Transverse colon (tissue), 4 donors: ENCODE results near the gene BPTF. TPM values are rescaled to one million over a fixed set of nuclear protein-coding genes. Genes with fewer than 3 reads are reported as not detected.

Experiments
- DNase-seq: peaks from one replicate; pipeline ENCODE4 v3.0.0-alpha.2; 2019
- H3K27ac ChIP-seq, 4 donors: fragments of 200-600 bp; sonication (generic); 2 replicates each; pipeline ENCODE4 v1.5.1; 2016 to 2018; ENCODE audit warnings: inconsistent platforms in 4 of 4
- H3K27me3 ChIP-seq: fragments of 200-600 bp; sonication (generic); 2 replicates; pipeline ENCODE4 v1.5.1; 2017; ENCODE audit warnings: inconsistent platforms
- H3K36me3 ChIP-seq, 4 donors: fragments of 200-600 bp; sonication (generic); 2 replicates each; pipeline ENCODE4 v1.5.1; 2017 to 2019; ENCODE audit warnings: inconsistent platforms in 4 of 4
- H3K4me1 ChIP-seq, 4 donors: fragments of 200-600 bp; sonication (generic); 2 replicates each; pipeline ENCODE4 v1.5.1; 2017 to 2020; ENCODE audit warnings: inconsistent platforms in 4 of 4
- H3K4me3 ChIP-seq, 4 donors: fragments of 200-600 bp; sonication (generic); 1 replicate in 1 of 4; 2 replicates in 3 of 4; pipeline versions ENCODE4 v1.5.1 to v1.6.1; 2017 to 2019; ENCODE audit warnings: inconsistent platforms in 4 of 4
- H3K9me3 ChIP-seq, 2 donors: fragments of 200-600 bp; sonication (generic); 2 replicates each; pipeline ENCODE4 v1.5.1; 2017 to 2019; ENCODE audit warnings: inconsistent platforms in 2 of 2
- EP300 ChIP-seq: sonication (generic); formaldehyde crosslinking; IDR thresholded peaks from one replicate; pipeline ENCODE4 v1.6.1; 2017; ENCODE audit warnings: antibody characterized with exemption, low read depth
- POLR2A ChIP-seq: fragments of 450-650 bp; IDR thresholded peaks from one replicate; pipeline ENCODE4 v1.6.1; 2016; ENCODE audit warnings: antibody characterized with exemption, mild to moderate bottlenecking, moderate library complexity
- POLR2AphosphoS5 ChIP-seq, 3 donors: sonication (generic); formaldehyde crosslinking; IDR thresholded peaks; one replicate each; pipeline ENCODE4 v1.6.1; 2016; ENCODE audit warnings: antibody characterized with exemption in 3 of 3
- WGBS, 2 donors: methylation state at CpG; one replicate each; pipeline ENCODE4 v1.1.5; 2018; ENCODE audit warnings: low coverage in 1 of 2; 5-methylcytosine and 5-hydroxymethylcytosine counted together
- in situ Hi-C, 4 donors: fragments of 200-750 bp; cut with MboI; loops; one replicate each; pipeline versions ENCODE4 v1.15.0 to v1.15.1; 2017; ENCODE audit warnings: low sequenced_read_pairs in 3 of 4, low pct_ligation_motif_present in 1 of 4, low pct_unique_long_range_greater_than_20kb in 1 of 4
- intact Hi-C: fragments of 100-400 bp; cut with DNase I; formaldehyde crosslinking; loops from one replicate; pipeline ENCODE4 v1.15.1; 2023; ENCODE audit warnings: low total_unique reads
- total RNA-seq, 4 donors: library from RNA; depleted of rRNA; stranded (reverse); fragments of >200 nt; gene quantifications; one replicate each; pipeline ENCODE4 v1.1.0, GENCODE V29; 2016
- TF ChIP-seq, protein P1 (sequence below), 5 experiments: fragments of 200-600 bp in 3 of 5; fragments of 450-650 bp in 2 of 5; sonication (generic) in 3 of 5; IDR thresholded peaks; 1 replicate in 2 of 5; 2 replicates in 3 of 5; pipeline ENCODE4 v1.5.1; 2016 to 2017; ENCODE audit warnings: antibody characterized with exemption in 5 of 5, inconsistent platforms in 3 of 5, mild to moderate bottlenecking in 2 of 5, moderate library complexity in 1 of 5

Gene BPTF
- total RNA-seq, 4 donors from 2014 or later = 70.3 to 158 (median 86.7) TPM

DNA sequence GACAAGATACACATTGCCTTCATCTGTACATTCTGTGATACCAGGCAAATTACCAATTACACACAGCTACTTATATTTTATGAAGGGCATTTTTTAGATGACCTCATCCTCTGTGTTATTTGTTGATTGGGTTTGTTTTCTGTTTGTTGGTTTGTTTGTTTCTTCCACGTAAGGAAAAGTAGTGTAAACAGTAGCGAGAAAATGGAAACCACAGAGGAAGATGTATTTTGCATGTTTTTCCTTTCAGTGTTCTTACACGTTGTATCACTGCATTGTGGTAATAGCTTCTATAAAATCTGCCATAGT is 158.0 kb downstream of the BPTF start:
- H3K4me1 ChIP-seq = peaks cover 0 to 6% (median 2%) of the 10 kb centered on the region in 4 donors
- no peak for DNase-seq
- no peak overlapping the region for H3K4me3 ChIP-seq
- TF ChIP-seq EP300 = no peak
- no peak for TF ChIP-seq POLR2AphosphoS5 (IDR thresholded peaks at IDR 0.05)
- TF ChIP-seq POLR2A = no peak
- TF ChIP-seq, protein P1, sequence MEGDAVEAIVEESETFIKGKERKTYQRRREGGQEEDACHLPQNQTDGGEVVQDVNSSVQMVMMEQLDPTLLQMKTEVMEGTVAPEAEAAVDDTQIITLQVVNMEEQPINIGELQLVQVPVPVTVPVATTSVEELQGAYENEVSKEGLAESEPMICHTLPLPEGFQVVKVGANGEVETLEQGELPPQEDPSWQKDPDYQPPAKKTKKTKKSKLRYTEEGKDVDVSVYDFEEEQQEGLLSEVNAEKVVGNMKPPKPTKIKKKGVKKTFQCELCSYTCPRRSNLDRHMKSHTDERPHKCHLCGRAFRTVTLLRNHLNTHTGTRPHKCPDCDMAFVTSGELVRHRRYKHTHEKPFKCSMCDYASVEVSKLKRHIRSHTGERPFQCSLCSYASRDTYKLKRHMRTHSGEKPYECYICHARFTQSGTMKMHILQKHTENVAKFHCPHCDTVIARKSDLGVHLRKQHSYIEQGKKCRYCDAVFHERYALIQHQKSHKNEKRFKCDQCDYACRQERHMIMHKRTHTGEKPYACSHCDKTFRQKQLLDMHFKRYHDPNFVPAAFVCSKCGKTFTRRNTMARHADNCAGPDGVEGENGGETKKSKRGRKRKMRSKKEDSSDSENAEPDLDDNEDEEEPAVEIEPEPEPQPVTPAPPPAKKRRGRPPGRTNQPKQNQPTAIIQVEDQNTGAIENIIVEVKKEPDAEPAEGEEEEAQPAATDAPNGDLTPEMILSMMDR (IDR thresholded peaks at IDR 0.05) = no peak
- H3K9me3 ChIP-seq = no peaks in the 10 kb centered on the region
- intact Hi-C loops (no loop called here), in situ Hi-C loops (no loop called here)
- H3K27ac ChIP-seq = no peak overlapping the region
- 63 to 70% methylated on average over 3 of the region's 3 CpGs for WGBS, 2 donors
- no peaks in the 10 kb centered on the region for H3K27me3 ChIP-seq
- no peaks in the 10 kb centered on the region for H3K36me3 ChIP-seq

- TF ChIP-seq, protein P1 (IDR thresholded peaks at IDR 0.05) = no peak
- TF ChIP-seq POLR2AphosphoS5 (IDR thresholded peaks at IDR 0.05) (no peak), POLR2A (no peak), EP300 (no peak)
- WGBS, 2 donors = 91 to 98% methylated on average over 4 of the region's 4 CpGs
- in situ Hi-C loops (no loop called here), intact Hi-C loops (no loop called here)
- DNase-seq = no peak
- Histone ChIP-seq H3K27ac (no peak overlapping the region), H3K36me3 (no peaks in the 10 kb centered on the region), H3K27me3 (no peaks in the 10 kb centered on the region), H3K9me3 (no peaks in the 10 kb centered on the region), H3K4me1 (peaks cover 9 to 20% (median 15%) of the 10 kb centered on the region in 4 donors), H3K4me3 (no peak overlapping the region)
These were observed 165.6 kb downstream of the BPTF start for GRCh38 chr17:67990909-67991308.

GRCh38 chr17:67992548-67993152 is 167.3 kb downstream of the BPTF start:
- WGBS, 2 donors = 7 to 18% methylated on average over 3 to 16 of the region's 18 CpGs
- Histone ChIP-seq H3K36me3 (no peaks in the 10 kb centered on the region), H3K4me3 (peak overlapping the region; percentile 47 to 60 (median 54)), H3K27me3 (peaks cover 6% of the 10 kb centered on the region), H3K4me1 (peaks cover 9 to 28% (median 18%) of the 10 kb centered on the region in 4 donors), H3K9me3 (no peaks in the 10 kb centered on the region), H3K27ac (peak overlapping the region; percentile 90 to 96 (median 92))
- TF ChIP-seq, protein P1 (IDR thresholded peaks at IDR 0.05) = no peak
- TF ChIP-seq POLR2AphosphoS5 (IDR thresholded peaks at IDR 0.05) (no peak), POLR2A (no peak), EP300 (no peak)
- intact Hi-C loops = no loop called here
- DNase-seq = no peak
- in situ Hi-C loops = no loop called here

DNA sequence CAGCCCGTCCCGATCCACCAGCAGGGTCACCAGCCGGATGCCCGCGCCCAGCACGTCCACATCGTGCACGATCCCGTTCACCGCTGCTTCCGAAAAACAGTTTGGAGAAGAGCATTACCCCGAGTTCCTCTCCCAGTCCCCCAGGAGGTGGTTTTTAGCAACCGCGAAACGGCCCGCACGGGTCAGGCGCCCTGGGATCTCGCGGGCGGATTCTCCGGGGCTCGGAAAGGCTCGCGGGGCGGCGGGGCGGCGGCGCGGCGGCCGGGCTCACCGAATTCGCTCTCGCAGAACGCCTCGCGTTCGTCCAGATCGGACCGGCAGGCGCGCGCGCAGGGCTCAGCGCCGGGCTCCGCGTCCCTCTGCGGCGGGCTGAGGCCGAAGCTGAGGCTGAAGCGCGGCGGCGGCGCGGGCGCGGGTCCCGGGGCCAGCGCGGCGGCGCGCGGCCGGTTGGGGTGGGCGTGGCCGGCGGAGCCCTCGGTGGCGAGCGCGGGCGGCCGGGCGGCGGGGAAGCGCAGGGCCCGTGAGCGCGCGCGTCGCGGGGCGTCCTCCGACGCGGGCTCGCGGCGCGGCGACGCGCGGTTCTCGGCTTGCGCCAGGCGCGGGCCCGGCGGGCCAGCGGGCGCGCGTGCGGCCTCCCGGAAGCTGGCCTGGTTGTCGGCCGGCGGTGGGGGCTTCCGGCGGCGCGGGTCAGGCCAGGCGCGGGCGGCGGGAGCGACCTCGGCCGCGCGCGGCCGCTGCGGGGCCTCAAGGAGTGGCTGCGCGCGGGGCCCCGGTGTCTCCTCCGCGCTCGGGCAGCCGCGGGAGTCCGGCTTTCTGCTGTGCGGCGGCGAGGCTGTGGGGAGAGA is 168.1 kb downstream of the BPTF start:
- intact Hi-C loops (no loop called here), in situ Hi-C loops (no loop called here)
- peaks cover 9 to 28% (median 18%) of the 10 kb centered on the region in 4 donors for H3K4me1 ChIP-seq
- H3K27ac ChIP-seq = peak overlapping the region; percentile 96 to 99 (median 98)
- TF ChIP-seq, protein P1 (IDR thresholded peaks at IDR 0.05) = peak in 3 of 5 experiments; percentile 24 to 47 (median 40)
- TF ChIP-seq POLR2A (peak; percentile 64), POLR2AphosphoS5 (IDR thresholded peaks at IDR 0.05) (peak; percentile 7 to 40 (median 15)), EP300 (no peak)
- H3K4me3 ChIP-seq = peak overlapping the region; percentile 61 to 83 (median 82)
- peaks cover 6% of the 10 kb centered on the region for H3K27me3 ChIP-seq
- H3K36me3 ChIP-seq = no peaks in the 10 kb centered on the region
- DNase-seq = peak; percentile 85
- WGBS, 2 donors = 0% methylated on average over 64 of the region's 144 CpGs; no CpG with 5 or more reads in 1 of the 2 donors
- no peaks in the 10 kb centered on the region for H3K9me3 ChIP-seq
